ENCODE data around the gene OPRM1.

GRCh38 chr6:154266560-154267099 is 227.6 kb downstream of the OPRM1 start:
- TF ChIP-seq CTCF (IDR thresholded peaks at IDR 0.05): no peak
- no peak for TF ChIP-seq EZH2 (IDR thresholded peaks at IDR 0.05)
- TF ChIP-seq EZH2phosphoT487 (IDR thresholded peaks at IDR 0.05): no peak
